Body of pancreas (tissue), 4 donors: ENCODE data around the gene SCN1B.

Source experiments
- POLR2A ChIP-seq, 3 donors: fragments of 450-650 bp; IDR thresholded peaks; one replicate each; pipeline ENCODE4 v1.6.1; 2016; ENCODE audit warnings: antibody characterized with exemption in 3 of 3, mild to moderate bottlenecking in 2 of 3
- TF ChIP-seq, protein P1 (sequence below), 7 experiments: fragments of 450-650 bp in 4 of 7; fragments of 200-600 bp in 3 of 7; sonication (generic) in 3 of 7; IDR thresholded peaks; one replicate each; pipeline ENCODE4 v1.5.1; 2016 to 2019; ENCODE audit warnings: antibody characterized with exemption in 7 of 7

DNA sequence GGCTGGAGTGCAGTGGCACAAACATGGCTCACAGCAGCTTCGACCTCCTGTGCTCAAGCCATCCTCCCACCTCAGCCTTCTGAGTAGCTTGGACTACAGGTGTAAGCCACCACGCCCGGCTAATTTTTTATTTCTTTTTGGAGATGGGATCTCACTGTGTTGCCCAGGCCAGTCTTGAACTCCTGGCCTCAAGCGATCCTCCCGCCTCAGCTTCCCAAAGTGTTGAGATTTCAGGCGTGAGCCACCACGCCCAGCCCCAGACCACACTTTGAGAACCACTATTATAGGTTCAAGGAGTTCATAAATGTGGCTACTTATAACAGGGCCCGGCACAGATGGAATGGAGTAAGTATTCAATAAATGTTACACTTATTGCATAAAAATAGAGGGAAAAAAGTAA is 3.3 kb upstream of the SCN1B start:
- TF ChIP-seq, protein P1, sequence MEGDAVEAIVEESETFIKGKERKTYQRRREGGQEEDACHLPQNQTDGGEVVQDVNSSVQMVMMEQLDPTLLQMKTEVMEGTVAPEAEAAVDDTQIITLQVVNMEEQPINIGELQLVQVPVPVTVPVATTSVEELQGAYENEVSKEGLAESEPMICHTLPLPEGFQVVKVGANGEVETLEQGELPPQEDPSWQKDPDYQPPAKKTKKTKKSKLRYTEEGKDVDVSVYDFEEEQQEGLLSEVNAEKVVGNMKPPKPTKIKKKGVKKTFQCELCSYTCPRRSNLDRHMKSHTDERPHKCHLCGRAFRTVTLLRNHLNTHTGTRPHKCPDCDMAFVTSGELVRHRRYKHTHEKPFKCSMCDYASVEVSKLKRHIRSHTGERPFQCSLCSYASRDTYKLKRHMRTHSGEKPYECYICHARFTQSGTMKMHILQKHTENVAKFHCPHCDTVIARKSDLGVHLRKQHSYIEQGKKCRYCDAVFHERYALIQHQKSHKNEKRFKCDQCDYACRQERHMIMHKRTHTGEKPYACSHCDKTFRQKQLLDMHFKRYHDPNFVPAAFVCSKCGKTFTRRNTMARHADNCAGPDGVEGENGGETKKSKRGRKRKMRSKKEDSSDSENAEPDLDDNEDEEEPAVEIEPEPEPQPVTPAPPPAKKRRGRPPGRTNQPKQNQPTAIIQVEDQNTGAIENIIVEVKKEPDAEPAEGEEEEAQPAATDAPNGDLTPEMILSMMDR (IDR thresholded peaks at IDR 0.05) = no peak
- TF ChIP-seq POLR2A (IDR thresholded peaks at IDR 0.05) = no peak
